Calu3 (cell line): Measurements from ENCODE around the gene FOXA3. TPM values are rescaled to one million over a fixed set of nuclear protein-coding genes. Genes with fewer than 3 reads are reported as not detected.
A peak's percentile ranks its signal among the peaks of the same experiment; 100 is the strongest.

Source experiments
- BruUV-seq: library from RNA; stranded (reverse); fragments of 400-500 nt; replicated peaks from 2 replicates; lab custom pipeline; 2021; lab: Mats Ljungman, UMichigan
- CTCF ChIA-PET: fragments of 300-600 bp; sonication (Branson Sonifier 250); formaldehyde crosslinking; loops from one replicate; lab custom pipeline; 2022; ENCODE audit warnings: antibody characterized with exemption; lab: Charles Lee
- DNase-seq: peaks from one replicate; pipeline ENCODE4 v3.0.0; 2022
- H3K27ac Mint-ChIP-seq: one replicate; pipeline ENCODE4 v1.8.0; 2022; ENCODE audit warnings: mixed read lengths; ENCODE audit not compliant: unreplicated experiment
- H3K27me3 Mint-ChIP-seq: one replicate; pipeline ENCODE4 v1.8.0; 2022; ENCODE audit warnings: mixed read lengths; ENCODE audit not compliant: unreplicated experiment
- H3K36me3 Mint-ChIP-seq: one replicate; pipeline ENCODE4 v1.8.0; 2022; ENCODE audit warnings: mild to moderate bottlenecking, moderate library complexity, mixed read lengths; ENCODE audit not compliant: insufficient read depth, unreplicated experiment
- H3K4me1 Mint-ChIP-seq: one replicate; pipeline ENCODE4 v1.8.0; 2022; ENCODE audit warnings: mild to moderate bottlenecking, low read depth, mixed read lengths; ENCODE audit not compliant: unreplicated experiment
- H3K4me3 Mint-ChIP-seq: one replicate; pipeline ENCODE4 v1.8.0; 2022; ENCODE audit warnings: mild to moderate bottlenecking, low read depth, moderate library complexity, mixed read lengths; ENCODE audit not compliant: unreplicated experiment
- H3K9me3 Mint-ChIP-seq: one replicate; pipeline ENCODE4 v1.8.0; 2022; ENCODE audit warnings: low read depth, mixed read lengths; ENCODE audit not compliant: unreplicated experiment
- CTCF ChIP-seq: fragments of 200-600 bp; IDR thresholded peaks from one replicate; pipeline ENCODE4 v1.8.0; 2022; ENCODE audit warnings: antibody characterized with exemption; ENCODE audit not compliant: unreplicated experiment
- intact Hi-C: fragments of 100-400 bp; cut with micrococcal nuclease; formaldehyde crosslinking; loops from one replicate; pipeline ENCODE4 v1.10.0; 2022; ENCODE audit not compliant: unreplicated experiment
- total RNA-seq: library from RNA; stranded (reverse); gene quantifications from 2 replicates; pipeline ENCODE4 v1.2.3, GENCODE V29; 2022

Gene FOXA3
- total RNA-seq, 1 experiment from 2014 or later = 12.1 TPM

- TSS peak; percentile 94 for BruUV-seq
- intact Hi-C loops = loop anchor here (1.0 kb wide), 2 partner anchors 19 to 66 kb away; partner anchors contain the start of gene FOXA3
Observed at GRCh38 chr19:45882652-45883585, 18.8 kb downstream of the FOXA3 start.

GRCh38 chr19:45883586-45883880 is 19.4 kb downstream of the FOXA3 start:
- CTCF ChIA-PET = interaction anchor here (4.2 kb wide), 1 partner anchor 20 kb away, joined by 56 read pairs; the partner anchor contains the start of genes FOXA3 and SYMPK
- intact Hi-C loops = no loop called here

More at GRCh38 chr19:45882652-45883585, 18.8 kb downstream of the FOXA3 start:
- CTCF ChIA-PET = interaction anchor here (0.6 to 4.2 kb wide), 8 partner anchors 17 to 134 kb away, joined by 3 to 56 read pairs (median 6); partner anchors contain the start of genes CCDC61, FOXA3 and SYMPK
- peak; percentile 97 for DNase-seq
- Mint-ChIP-seq H3K27me3 (no peaks in the 10 kb centered on the region), H3K36me3 (peaks cover 60% of the 10 kb centered on the region), H3K27ac (peak overlapping the region; percentile 23), H3K4me1 (peaks cover 45% of the 10 kb centered on the region), H3K9me3 (no peaks in the 10 kb centered on the region), H3K4me3 (peak overlapping the region; percentile 70)
- peak; percentile 99 for TF ChIP-seq CTCF

GRCh38 chr19:45883881-45884681 is 20.0 kb downstream of the FOXA3 start:
- intact Hi-C loops = no loop called here
- no peak for TF ChIP-seq CTCF
- no TSS peak for BruUV-seq
- Mint-ChIP-seq H3K4me1 (peaks cover 34% of the 10 kb centered on the region), H3K27ac (peak overlapping the region; percentile 23), H3K27me3 (no peaks in the 10 kb centered on the region), H3K36me3 (peaks cover 54% of the 10 kb centered on the region), H3K9me3 (no peaks in the 10 kb centered on the region), H3K4me3 (peak overlapping the region; percentile 70)
- no peak for DNase-seq
- CTCF ChIA-PET = interaction anchor here (0.7 kb wide), 1 partner anchor 486 kb away, joined by 3 read pairs; no protein-coding TSS in a partner anchor

More at GRCh38 chr19:45883586-45883880, 19.4 kb downstream of the FOXA3 start:
- DNase-seq = no peak
- H3K27ac Mint-ChIP-seq = peak overlapping the region; percentile 23
- peaks cover 39% of the 10 kb centered on the region for H3K4me1 Mint-ChIP-seq
- H3K4me3 Mint-ChIP-seq = peak overlapping the region; percentile 70
- peaks cover 54% of the 10 kb centered on the region for H3K36me3 Mint-ChIP-seq
- H3K27me3 Mint-ChIP-seq = no peaks in the 10 kb centered on the region
- TF ChIP-seq CTCF = no peak
- BruUV-seq = no TSS peak
- H3K9me3 Mint-ChIP-seq = no peaks in the 10 kb centered on the region
